SU-DHL-6 (cell line): ENCODE measurements around the gene MGRN1.

Experiments used
- H2AFZ ChIP-seq: fragments of 200-600 bp; sonication (generic); 2 replicates; pipeline ENCODE4 v1.6.1; 2014; ENCODE audit warnings: low read depth, mild to moderate bottlenecking, moderate library complexity, mixed read lengths, antibody characterized with exemption, low read length; ENCODE audit not compliant: severe bottlenecking
- H3F3A ChIP-seq: fragments of 200-600 bp; shearing (Covaris generic); 2 replicates; pipeline ENCODE4 v1.6.0; 2016; ENCODE audit warnings: antibody characterized with exemption, mild to moderate bottlenecking; ENCODE audit not compliant: insufficient read depth
- H3K27ac ChIP-seq: fragments of 200-600 bp; sonication (generic); 2 replicates; pipeline ENCODE4 v1.5.1; 2016; ENCODE audit warnings: low read depth, mild to moderate bottlenecking, low read length, moderate library complexity, mixed read lengths
- H3K27me3 ChIP-seq: fragments of 200-600 bp; sonication (generic), shearing (Covaris generic); 2 replicates; pipeline ENCODE4 v1.6.0; 2014; ENCODE audit warnings: mild to moderate bottlenecking, low read length
- H3K36me3 ChIP-seq: fragments of 200-600 bp; sonication (generic); 2 replicates; pipeline ENCODE4 v1.6.1; 2014; ENCODE audit warnings: mild to moderate bottlenecking, low read length, mixed read lengths
- H3K4me2 ChIP-seq: fragments of 300-600, 200-600 bp; shearing (Covaris generic), sonication (generic); 2 replicates; pipeline ENCODE4 v1.6.0; 2014; ENCODE audit warnings: low read length, low read depth, mild to moderate bottlenecking; ENCODE audit not compliant: poor library complexity, severe bottlenecking
- H3K4me3 ChIP-seq: fragments of 200-600 bp; sonication (generic); 2 replicates; pipeline ENCODE4 v1.5.1; 2014; ENCODE audit warnings: antibody characterized with exemption, low read length, mild to moderate bottlenecking, mixed read lengths; ENCODE audit not compliant: insufficient read depth, poor library complexity, severe bottlenecking
- H3K79me2 ChIP-seq: fragments of 200-600 bp; sonication (generic); 2 replicates; pipeline ENCODE4 v1.6.1; 2014; ENCODE audit warnings: mild to moderate bottlenecking, low read length, moderate library complexity; ENCODE audit not compliant: insufficient read depth
- H3K9ac ChIP-seq: fragments of 200-600 bp; sonication (generic); 2 replicates; pipeline ENCODE4 v1.7.0; 2014; ENCODE audit warnings: mild to moderate bottlenecking, low read length
- H3K9me2 ChIP-seq: fragments of 200-600 bp; sonication (generic); replicated peaks from 2 replicates; pipeline ENCODE4 v1.6.1; 2014; ENCODE audit warnings: low read length; ENCODE audit not compliant: insufficient read depth
- H3K9me3 ChIP-seq: fragments of 200-600 bp; sonication (generic); 2 replicates; pipeline ENCODE4 v1.6.1; 2014; ENCODE audit warnings: low read length, mixed read lengths; ENCODE audit not compliant: insufficient read depth
- H4K20me1 ChIP-seq: fragments of 200-600 bp; sonication (generic); 2 replicates; pipeline ENCODE4 v1.6.1; 2014; ENCODE audit warnings: low read depth, mild to moderate bottlenecking, antibody characterized with exemption, low read length, moderate library complexity, mixed read lengths
- EZH2phosphoT487 ChIP-seq: fragments of 200-600 bp; sonication (generic), shearing (Covaris generic); conservative IDR thresholded peaks from 2 replicates; pipeline ENCODE4 v1.6.1; 2018; ENCODE audit warnings: mild to moderate bottlenecking, antibody characterized with exemption, low read length, moderate library complexity, mixed read lengths
- TF ChIP-seq, protein P1 (sequence below): fragments of 200-600 bp; sonication (generic); IDR thresholded peaks from one replicate; pipeline ENCODE4 v1.5.1; 2017; ENCODE audit warnings: antibody characterized with exemption, mild to moderate bottlenecking, low read length, moderate library complexity; ENCODE audit not compliant: insufficient read depth, poor library complexity, severe bottlenecking

MGRN1 gene

DNA sequence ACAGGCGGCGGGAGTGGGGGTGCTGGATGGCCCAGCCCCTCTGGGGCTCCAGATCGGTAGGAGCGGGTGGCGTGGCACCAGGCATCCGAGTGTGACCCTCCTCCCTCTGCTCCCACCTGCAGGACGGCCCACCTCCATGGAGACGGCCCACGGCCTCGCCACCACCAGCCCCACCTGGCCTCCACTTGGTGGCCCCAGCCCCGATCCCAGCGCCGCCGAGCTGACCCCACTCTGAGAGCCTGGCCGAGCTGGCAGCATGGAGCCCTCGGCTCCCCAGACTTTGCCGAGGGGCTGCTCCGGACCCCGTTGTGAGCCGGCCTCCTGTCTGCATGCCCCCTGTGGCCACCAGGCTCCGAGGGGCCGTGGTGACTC, 64.0 kb downstream of the MGRN1 start:
- no peak overlapping the region for H3K4me3 ChIP-seq

DNA sequence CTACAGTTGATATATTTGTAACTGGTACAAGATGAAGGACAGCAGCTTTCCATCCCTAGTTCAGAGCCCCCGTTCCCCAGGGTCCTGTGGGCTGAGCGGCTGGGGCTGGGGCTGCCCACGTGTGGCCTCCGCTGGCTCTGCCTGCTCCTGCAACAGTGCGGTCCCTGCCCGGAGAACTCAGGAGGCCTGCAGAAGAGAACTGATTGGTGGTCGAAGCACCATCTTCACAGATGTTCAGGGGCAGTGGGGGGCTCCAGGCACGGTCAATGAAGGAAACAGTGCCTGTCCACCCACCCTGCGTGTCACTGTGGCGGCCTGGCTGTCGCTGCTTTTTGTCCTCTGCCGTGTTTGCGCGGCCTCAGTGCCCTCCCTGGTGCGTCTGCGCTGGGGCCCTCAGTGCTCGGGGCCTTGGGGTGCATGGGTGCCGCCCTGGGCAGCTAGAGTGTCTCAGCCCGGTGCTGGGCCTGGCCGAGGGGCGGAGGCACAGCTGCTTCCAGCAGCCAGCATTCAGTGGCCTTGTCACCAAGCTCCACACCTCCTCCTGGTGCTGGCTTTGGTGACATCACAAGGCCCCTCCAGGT, 64.6 kb downstream of the MGRN1 start:
- H3K79me2 ChIP-seq, result peaks cover 5% of the 10 kb centered on the region; the same call in 1 of the 2 replicates
- no peak overlapping the region for H3K27ac ChIP-seq
- H3K9me2 ChIP-seq, result no peaks in the 10 kb centered on the region
- H3K4me3 ChIP-seq, result no peak overlapping the region
- TF ChIP-seq, protein P1, sequence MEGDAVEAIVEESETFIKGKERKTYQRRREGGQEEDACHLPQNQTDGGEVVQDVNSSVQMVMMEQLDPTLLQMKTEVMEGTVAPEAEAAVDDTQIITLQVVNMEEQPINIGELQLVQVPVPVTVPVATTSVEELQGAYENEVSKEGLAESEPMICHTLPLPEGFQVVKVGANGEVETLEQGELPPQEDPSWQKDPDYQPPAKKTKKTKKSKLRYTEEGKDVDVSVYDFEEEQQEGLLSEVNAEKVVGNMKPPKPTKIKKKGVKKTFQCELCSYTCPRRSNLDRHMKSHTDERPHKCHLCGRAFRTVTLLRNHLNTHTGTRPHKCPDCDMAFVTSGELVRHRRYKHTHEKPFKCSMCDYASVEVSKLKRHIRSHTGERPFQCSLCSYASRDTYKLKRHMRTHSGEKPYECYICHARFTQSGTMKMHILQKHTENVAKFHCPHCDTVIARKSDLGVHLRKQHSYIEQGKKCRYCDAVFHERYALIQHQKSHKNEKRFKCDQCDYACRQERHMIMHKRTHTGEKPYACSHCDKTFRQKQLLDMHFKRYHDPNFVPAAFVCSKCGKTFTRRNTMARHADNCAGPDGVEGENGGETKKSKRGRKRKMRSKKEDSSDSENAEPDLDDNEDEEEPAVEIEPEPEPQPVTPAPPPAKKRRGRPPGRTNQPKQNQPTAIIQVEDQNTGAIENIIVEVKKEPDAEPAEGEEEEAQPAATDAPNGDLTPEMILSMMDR, result no peak
- no peak for TF ChIP-seq EZH2phosphoT487
- no peak overlapping the region for H2AFZ ChIP-seq
- no peaks in the 10 kb centered on the region for H3K36me3 ChIP-seq
- no peak overlapping the region for H3K9ac ChIP-seq
- no peak overlapping the region for H3K4me2 ChIP-seq
- no peaks in the 10 kb centered on the region for H3K9me3 ChIP-seq
- H3K27me3 ChIP-seq, result no peaks in the 10 kb centered on the region
- no peaks in the 10 kb centered on the region for H3F3A ChIP-seq
- no peaks in the 10 kb centered on the region for H4K20me1 ChIP-seq

More for the DNA sequence above, 64.0 kb downstream of the MGRN1 start:
- H3F3A ChIP-seq, result no peaks in the 10 kb centered on the region
- no peak overlapping the region for H2AFZ ChIP-seq
- H3K36me3 ChIP-seq, result no peaks in the 10 kb centered on the region
- no peak overlapping the region for H3K4me2 ChIP-seq
- H3K9me2 ChIP-seq, result no peaks in the 10 kb centered on the region
- no peaks in the 10 kb centered on the region for H4K20me1 ChIP-seq
- H3K27me3 ChIP-seq, result no peaks in the 10 kb centered on the region
- H3K9ac ChIP-seq, result no peak overlapping the region
- TF ChIP-seq, protein P1, result no peak
- TF ChIP-seq EZH2phosphoT487, result no peak
- H3K9me3 ChIP-seq, result no peaks in the 10 kb centered on the region
- H3K79me2 ChIP-seq, result no peaks in the 10 kb centered on the region
- H3K27ac ChIP-seq, result no peak overlapping the region

DNA sequence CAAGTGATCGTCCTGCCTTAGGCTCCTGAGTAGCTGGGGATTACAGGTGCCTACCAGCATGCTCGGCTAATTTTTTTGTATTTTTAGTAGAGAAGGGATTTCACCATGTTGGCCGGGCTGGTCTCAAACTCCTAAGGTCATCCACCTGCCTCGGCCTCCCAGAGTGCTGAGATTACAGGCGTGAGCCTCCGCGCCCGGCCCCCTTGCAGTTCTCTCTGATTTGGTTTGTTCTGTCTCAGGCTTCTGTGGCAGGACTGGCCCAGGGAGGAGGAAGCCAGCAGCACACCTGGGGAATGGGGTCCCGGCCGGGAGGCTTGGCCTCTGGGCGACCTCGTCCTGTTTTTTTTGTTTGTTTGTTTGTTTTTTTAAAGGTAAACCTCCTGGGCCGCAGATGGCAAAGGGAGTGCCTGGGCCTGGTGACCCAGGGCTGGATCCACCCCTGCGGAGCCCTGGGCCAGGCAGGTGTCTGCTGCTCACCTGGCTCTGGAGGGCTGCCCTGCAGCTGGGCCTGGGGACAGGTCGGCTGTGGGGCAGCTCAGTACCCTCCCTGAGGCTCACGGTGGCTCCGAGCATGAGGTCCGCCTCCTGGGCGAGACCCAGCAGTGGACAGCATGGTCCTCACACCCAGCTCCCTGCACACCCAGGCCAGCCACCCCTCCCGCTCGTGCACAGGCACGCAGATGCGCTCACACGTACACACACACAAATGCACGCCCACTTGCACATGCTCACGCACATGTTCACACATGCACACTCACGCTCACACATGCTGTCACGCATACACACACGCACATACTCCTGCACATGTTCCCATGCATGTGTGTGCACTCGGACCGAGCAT, 65.5 kb downstream of the MGRN1 start:
- Histone ChIP-seq H2AFZ (no peak overlapping the region), H3K27ac (no peak overlapping the region), H3K9me2 (no peaks in the 10 kb centered on the region), H4K20me1 (no peaks in the 10 kb centered on the region), H3K9me3 (no peaks in the 10 kb centered on the region), H3K27me3 (no peaks in the 10 kb centered on the region), H3K36me3 (no peaks in the 10 kb centered on the region), H3K9ac (no peak overlapping the region), H3F3A (no peaks in the 10 kb centered on the region), H3K79me2 (peaks cover 5% of the 10 kb centered on the region; the same call in 1 of the 2 replicates), H3K4me2 (no peak overlapping the region), H3K4me3 (no peak overlapping the region)
- TF ChIP-seq, protein P1, result no peak
- TF ChIP-seq EZH2phosphoT487, result no peak
